ENCODE results near the gene TRPM3.

GRCh38 chr9:70962761-70963440 lies 158.5 kb downstream of the TRPM3 start:
- TF ChIP-seq CTCF (conservative IDR thresholded peaks at IDR 0.05 in 1 of 2, IDR thresholded peaks at IDR 0.05 in 1 of 2; ENCODE audit: extremely low read depth in 1 of 2, insufficient read depth in 1 of 2, low read depth in 1 of 2, low read length in 2 of 2) (no peak), EZH2 (IDR thresholded peaks at IDR 0.05; ENCODE audit: borderline replicate concordance, low read length) (no peak)
